GM23248 (cell line): ENCODE measurements around the gene DPT. TPM values are rescaled to one million over a fixed set of nuclear protein-coding genes. Genes with fewer than 3 reads are reported as not detected.

Experiments
- DNase-seq: peaks from one replicate; pipeline ENCODE4 v3.0.0-alpha.2; 2015
- H2AFZ ChIP-seq: fragments of 200-600 bp; sonication (generic); 2 replicates; pipeline ENCODE4 v1.6.1; 2016; ENCODE audit warnings: antibody characterized with exemption
- H3F3A ChIP-seq: fragments of 200-600 bp; sonication (generic); 2 replicates; pipeline ENCODE4 v1.6.1; 2016; ENCODE audit warnings: mild to moderate bottlenecking, antibody characterized with exemption, mixed run types; ENCODE audit not compliant: insufficient read depth
- H3K27ac ChIP-seq: fragments of 200-600 bp; sonication (generic); 2 replicates; pipeline ENCODE4 v1.5.1; 2016; ENCODE audit warnings: mild to moderate bottlenecking
- H3K27me3 ChIP-seq: fragments of 200-600 bp; sonication (generic); replicated peaks from 2 replicates; pipeline ENCODE4 v1.6.1; 2016; ENCODE audit warnings: mild to moderate bottlenecking; ENCODE audit not compliant: insufficient read depth
- H3K36me3 ChIP-seq: fragments of 200-600 bp; sonication (generic); 2 replicates; pipeline ENCODE4 v1.6.1; 2016; ENCODE audit warnings: low read depth, mild to moderate bottlenecking
- H3K4me1 ChIP-seq: fragments of 200-600 bp; sonication (generic); 2 replicates; pipeline ENCODE4 v1.6.1; 2016; ENCODE audit warnings: mild to moderate bottlenecking; ENCODE audit not compliant: insufficient read depth
- H3K4me2 ChIP-seq: fragments of 200-600 bp; sonication (generic); one replicate; pipeline ENCODE4 v1.6.1; 2016; ENCODE audit warnings: mild to moderate bottlenecking; ENCODE audit not compliant: unreplicated experiment
- H3K4me3 ChIP-seq: fragments of 200-600 bp; sonication (generic); 2 replicates; pipeline ENCODE4 v1.5.1; 2016; ENCODE audit warnings: mild to moderate bottlenecking
- H3K79me2 ChIP-seq: fragments of 200-600 bp; sonication (generic); 2 replicates; pipeline ENCODE4 v1.6.1; 2016; ENCODE audit warnings: mild to moderate bottlenecking; ENCODE audit not compliant: insufficient read depth
- H3K9ac ChIP-seq: fragments of 200-600 bp; sonication (generic); 2 replicates; pipeline ENCODE4 v1.6.1; 2016; ENCODE audit warnings: mild to moderate bottlenecking
- H3K9me2 ChIP-seq: fragments of 200-600 bp; sonication (generic); 2 replicates; pipeline ENCODE4 v1.6.1; 2016; ENCODE audit warnings: mixed run types, mild to moderate bottlenecking, moderate library complexity; ENCODE audit not compliant: insufficient read depth
- H3K9me3 ChIP-seq: fragments of 200-600 bp; sonication (generic); one replicate; pipeline ENCODE4 v1.6.1; 2017; ENCODE audit warnings: low read depth
- H4K20me1 ChIP-seq: fragments of 200-600 bp; sonication (generic); 2 replicates; pipeline ENCODE4 v1.6.0; 2016; ENCODE audit not compliant: insufficient read depth
- EZH2 ChIP-seq: fragments of 200-600 bp; sonication (generic); IDR thresholded peaks from 2 replicates; pipeline ENCODE4 v1.6.1; 2018; ENCODE audit warnings: antibody characterized with exemption, mild to moderate bottlenecking; ENCODE audit not compliant: insufficient read depth, poor library complexity, severe bottlenecking
- EZH2phosphoT487 ChIP-seq: fragments of 200-600 bp; sonication (generic); IDR thresholded peaks from 2 replicates; pipeline ENCODE4 v1.6.1; 2018; ENCODE audit warnings: antibody characterized with exemption, moderate library complexity, mild to moderate bottlenecking, low read depth; ENCODE audit not compliant: insufficient read depth
- WGBS, 2 experiments: methylation state at CpG; one replicate each; pipeline ENCODE4 v1.1.6; 2015 to 2017; ENCODE audit warnings: low lambda C conversion rate in 2 of 2, low coverage in 1 of 2; ENCODE audit errors: missing lambda C conversion rate in 2 of 2; 5-methylcytosine and 5-hydroxymethylcytosine counted together
- in situ Hi-C: fragments of 300-500 bp; cut with MboI; formaldehyde crosslinking; loops from 2 replicates; pipeline ENCODE4 v1.15.0; 2020
- polyA plus RNA-seq: library from polyadenylated mRNA; unstranded; fragments of >200 nt; fragmentation: Nextera tagmentation; extraction: Ambion mirVana; gene quantifications from 2 replicates; pipeline ENCODE4 v1.2.1, GENCODE V29; 2016
- total RNA-seq: library from RNA; depleted of rRNA; stranded (reverse); fragments of >200 nt; shearing (Covaris generic); gene quantifications from 2 replicates; pipeline ENCODE4 v1.2.3, GENCODE V29; 2014

The DPT gene
- total and polyA plus RNA-seq, 2 experiments from 2014 or later: 14.9 to 20.0 TPM

- no peaks in the 10 kb centered on the region for H3K9me3 ChIP-seq
- no peak for DNase-seq
- no peak for TF ChIP-seq EZH2
- no peak for TF ChIP-seq EZH2phosphoT487
- H3K4me1 ChIP-seq: peaks cover 5% of the 10 kb centered on the region
- no peak overlapping the region for H3K9ac ChIP-seq
- no peak overlapping the region for H2AFZ ChIP-seq
- 47 to 48% methylated on average over 3 of the region's 3 CpGs for WGBS, 2 experiments
- no peak overlapping the region for H3K4me3 ChIP-seq
- H3K9me2 ChIP-seq: no peaks in the 10 kb centered on the region
- H3K79me2 ChIP-seq: no peaks in the 10 kb centered on the region
- H3K4me2 ChIP-seq: no peak overlapping the region
- H3F3A ChIP-seq: peaks cover 5% of the 10 kb centered on the region; the same call in 1 of the 2 replicates
- H3K36me3 ChIP-seq: no peaks in the 10 kb centered on the region
- no peaks in the 10 kb centered on the region for H4K20me1 ChIP-seq
- H3K27me3 ChIP-seq: peaks cover 7% of the 10 kb centered on the region; the same call in 1 of the 2 replicates
- H3K27ac ChIP-seq: no peak overlapping the region
- in situ Hi-C loops: no loop called here
These were observed 5.3 kb upstream of the DPT start for GRCh38 chr1:168734271-168734670.

- Histone ChIP-seq H3K27me3 (peaks cover 7% of the 10 kb centered on the region; the same call in 1 of the 2 replicates), H3K4me1 (peaks cover 14% of the 10 kb centered on the region), H3K9ac (no peak overlapping the region), H3K4me3 (no peak overlapping the region), H3F3A (peaks cover 6% of the 10 kb centered on the region; the same call in 1 of the 2 replicates), H4K20me1 (no peaks in the 10 kb centered on the region), H3K9me2 (no peaks in the 10 kb centered on the region), H3K79me2 (no peaks in the 10 kb centered on the region), H3K36me3 (no peaks in the 10 kb centered on the region), H3K27ac (no peak overlapping the region), H3K4me2 (no peak overlapping the region), H3K9me3 (no peaks in the 10 kb centered on the region), H2AFZ (no peak overlapping the region)
- in situ Hi-C loops: no loop called here
- 79 to 83% methylated on average over 4 of the region's 4 CpGs for WGBS, 2 experiments
- no peak for DNase-seq
- TF ChIP-seq EZH2 (no peak), EZH2phosphoT487 (no peak)
These were observed 4.2 kb upstream of the DPT start for GRCh38 chr1:168733241-168733640.

GRCh38 chr1:168732736-168733135, 3.7 kb upstream of the DPT start:
- Histone ChIP-seq H3K27ac (no peak overlapping the region), H3K4me3 (no peak overlapping the region), H3K36me3 (no peaks in the 10 kb centered on the region), H3K4me1 (peaks cover 19% of the 10 kb centered on the region), H3K27me3 (peaks cover 7% of the 10 kb centered on the region; the same call in 1 of the 2 replicates), H3K9me2 (no peaks in the 10 kb centered on the region), H3K79me2 (no peaks in the 10 kb centered on the region), H3K4me2 (no peak overlapping the region), H3K9me3 (no peaks in the 10 kb centered on the region), H2AFZ (no peak overlapping the region), H3K9ac (no peak overlapping the region), H4K20me1 (no peaks in the 10 kb centered on the region), H3F3A (peaks cover 6% of the 10 kb centered on the region; the same call in 1 of the 2 replicates)
- in situ Hi-C loops: no loop called here
- no peak for DNase-seq
- 84 to 85% methylated on average over 6 of the region's 6 CpGs for WGBS, 2 experiments
- no peak for TF ChIP-seq EZH2phosphoT487
- no peak for TF ChIP-seq EZH2

DNA sequence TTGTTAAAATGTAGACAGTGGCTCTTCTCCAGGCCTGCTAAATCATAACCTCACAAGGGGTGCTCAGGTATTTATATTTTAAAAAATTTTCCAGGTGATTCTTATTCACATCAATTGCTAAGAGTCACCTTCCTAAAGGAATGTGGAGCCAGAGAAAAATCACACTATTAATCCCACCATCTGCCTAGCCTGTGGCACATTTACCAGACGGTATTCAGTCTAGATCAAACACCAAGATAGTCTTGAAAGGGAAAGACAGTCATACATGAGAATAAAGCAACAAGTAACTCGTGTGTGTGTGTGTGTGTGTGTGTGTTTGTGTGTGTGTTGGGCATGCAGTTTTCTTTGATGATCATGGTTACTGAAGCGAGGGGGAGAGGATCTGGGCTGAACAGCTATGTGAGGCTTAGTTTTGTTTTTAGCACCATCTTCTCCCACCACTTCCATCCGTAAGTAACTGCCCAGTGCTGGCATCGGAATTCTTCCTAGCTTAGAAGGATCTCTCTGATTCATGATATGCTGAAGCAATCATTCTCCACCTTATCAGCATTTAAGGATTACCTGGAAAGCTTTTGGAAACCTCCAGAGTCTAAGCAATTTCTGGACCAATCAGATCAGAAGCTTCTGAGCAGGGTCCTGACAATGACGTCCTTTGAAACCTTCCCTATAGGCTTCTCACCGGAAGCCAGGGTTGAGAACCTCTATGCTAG, 2.4 kb upstream of the DPT start:
- H3K4me2 ChIP-seq: no peak overlapping the region
- no peak overlapping the region for H3K9ac ChIP-seq
- no peaks in the 10 kb centered on the region for H3K9me3 ChIP-seq
- no peak overlapping the region for H3K27ac ChIP-seq
- H3K27me3 ChIP-seq: peaks cover 7% of the 10 kb centered on the region; the same call in 1 of the 2 replicates
- no peak overlapping the region for H2AFZ ChIP-seq
- in situ Hi-C loops: no loop called here
- DNase-seq: no peak
- WGBS, 2 experiments: 83 to 86% methylated on average over 7 of the region's 7 CpGs
- no peaks in the 10 kb centered on the region for H3K36me3 ChIP-seq
- no peaks in the 10 kb centered on the region for H4K20me1 ChIP-seq
- peaks cover 6% of the 10 kb centered on the region; the same call in 1 of the 2 replicates for H3F3A ChIP-seq
- no peak overlapping the region for H3K4me3 ChIP-seq
- no peaks in the 10 kb centered on the region for H3K79me2 ChIP-seq
- no peaks in the 10 kb centered on the region for H3K9me2 ChIP-seq
- TF ChIP-seq EZH2phosphoT487 (no peak), EZH2 (no peak)
- H3K4me1 ChIP-seq: peaks cover 19% of the 10 kb centered on the region
